ENCODE data around the gene PCDH18. TPM values are rescaled to one million over a fixed set of nuclear protein-coding genes. Genes with fewer than 3 reads are reported as not detected.
"Not testable (repeated sequence)": the region's sequence is repeated elsewhere in the genome, so short reads cannot be mapped to it uniquely, and the experiment has no call there.

Gene PCDH18
- total and polyA plus RNA-seq, 3 donors from 2014 or later, result 12.3 to 23.3 (median 15.3) TPM

GRCh38 chr4:137541876-137542646 is 9.8 kb upstream of the PCDH18 start:
- Histone ChIP-seq H3K9me3 (no peaks in the 10 kb centered on the region), H3K27ac (peak overlapping the region; percentile 52 to 59), H3K4me3 (peak overlapping the region in 1 of 2 donors; percentile 11), H3K4me1 (no peaks in the 10 kb centered on the region), H3K27me3 (no peaks in the 10 kb centered on the region), H3K36me3 (ENCODE audit: low read depth, missing control alignments) (no peaks in the 10 kb centered on the region)
- TF ChIP-seq CTCF (IDR thresholded peaks at IDR 0.05) (no peak), POLR2A (IDR thresholded peaks at IDR 0.05) (no peak)
- intact Hi-C loops (cut with DNase I; ENCODE audit: low total_unique reads), result no loop called here
- WGBS, 2 donors, result 37 to 39% methylated on average over 7 of the region's 7 CpGs
- DNase-seq, result no peak

GRCh38 chr4:137541181-137541580 is 8.9 kb upstream of the PCDH18 start:
- no peak for TF ChIP-seq CTCF (IDR thresholded peaks at IDR 0.05)
- no peak for TF ChIP-seq POLR2A (IDR thresholded peaks at IDR 0.05)
- H3K36me3 ChIP-seq (ENCODE audit: low read depth, missing control alignments), result no peaks in the 10 kb centered on the region
- no peak overlapping the region for H3K27ac ChIP-seq
- H3K4me3 ChIP-seq, result no peak overlapping the region
- no peaks in the 10 kb centered on the region for H3K9me3 ChIP-seq
- intact Hi-C loops (cut with DNase I; ENCODE audit: low total_unique reads), result no loop called here
- H3K27me3 ChIP-seq, result no peaks in the 10 kb centered on the region
- WGBS, 2 donors, result 46 to 49% methylated on average over 3 of the region's 3 CpGs
- no peak for DNase-seq
- no peaks in the 10 kb centered on the region for H3K4me1 ChIP-seq

- no peak for DNase-seq
- H3K27me3 ChIP-seq, result no peaks in the 10 kb centered on the region
- intact Hi-C loops (cut with DNase I; ENCODE audit: low total_unique reads), result no loop called here
- no peak overlapping the region for H3K4me3 ChIP-seq
- TF ChIP-seq CTCF (IDR thresholded peaks at IDR 0.05) (no peak), POLR2A (IDR thresholded peaks at IDR 0.05) (no peak)
- no peaks in the 10 kb centered on the region for H3K9me3 ChIP-seq
- no peaks in the 10 kb centered on the region for H3K4me1 ChIP-seq
- no peaks in the 10 kb centered on the region for H3K36me3 ChIP-seq (ENCODE audit: low read depth, missing control alignments)
- H3K27ac ChIP-seq, result no peak overlapping the region
Measured at GRCh38 chr4:137540356-137540755, 8.1 kb upstream of the PCDH18 start.

- H3K4me1 ChIP-seq, result no peaks in the 10 kb centered on the region
- H3K9me3 ChIP-seq, result no peaks in the 10 kb centered on the region
- intact Hi-C loops (cut with DNase I; ENCODE audit: low total_unique reads), result no loop called here
- no peak overlapping the region for H3K4me3 ChIP-seq
- H3K27ac ChIP-seq, result no peak overlapping the region
- no peak for DNase-seq
- no peaks in the 10 kb centered on the region for H3K27me3 ChIP-seq
- H3K36me3 ChIP-seq (ENCODE audit: low read depth, missing control alignments), result no peaks in the 10 kb centered on the region
- 88 to 91% methylated on average over 4 of the region's 4 CpGs for WGBS, 2 donors
- TF ChIP-seq POLR2A (IDR thresholded peaks at IDR 0.05) (no peak), CTCF (IDR thresholded peaks at IDR 0.05) (no peak)
Measured at GRCh38 chr4:137538526-137538925, 6.2 kb upstream of the PCDH18 start.

GRCh38 chr4:137537807-137538206 is 5.5 kb upstream of the PCDH18 start:
- 98 to 100% methylated on average over 3 of the region's 3 CpGs for WGBS, 2 donors
- H3K9me3 ChIP-seq; H3K4me3 ChIP-seq; DNase-seq; H3K27me3 ChIP-seq; H3K4me1 ChIP-seq; intact Hi-C loops (cut with DNase I; ENCODE audit: low total_unique reads); H3K36me3 ChIP-seq (ENCODE audit: low read depth, missing control alignments); H3K27ac ChIP-seq: not testable (repeated sequence)

All from testis (tissue), 3 donors.